IPS-20b (cell line): ENCODE measurements around the gene SLC6A6.

ENCODE experiments used
- H3K27ac ChIP-seq: one replicate; pipeline ENCODE4 v1.5.1; 2013; ENCODE audit warnings: low read length
- H3K27me3 ChIP-seq: 2 replicates; pipeline ENCODE4 v1.6.1; 2013; ENCODE audit warnings: mild to moderate bottlenecking, low read length, inconsistent platforms; ENCODE audit not compliant: insufficient read depth
- H3K36me3 ChIP-seq: 2 replicates; pipeline ENCODE4 v1.6.1; 2013; ENCODE audit warnings: low read depth, mild to moderate bottlenecking, inconsistent platforms, low read length, moderate library complexity; ENCODE audit not compliant: insufficient read depth
- H3K4me1 ChIP-seq: 2 replicates; pipeline ENCODE4 v1.6.1; 2013; ENCODE audit warnings: mild to moderate bottlenecking, control low read depth, inconsistent platforms, low read length, moderate library complexity; ENCODE audit not compliant: insufficient read depth
- H3K4me3 ChIP-seq: 2 replicates; pipeline ENCODE4 v1.5.1; 2013; ENCODE audit warnings: mild to moderate bottlenecking, low read length, inconsistent platforms
- H3K9ac ChIP-seq: 2 replicates; pipeline ENCODE4 v1.6.1; 2013; ENCODE audit warnings: low read depth, mild to moderate bottlenecking, inconsistent platforms, low read length, moderate library complexity
- H3K9me3 ChIP-seq: 2 replicates; pipeline ENCODE4 v1.6.1; 2013; ENCODE audit warnings: mild to moderate bottlenecking, low read depth, low read length, inconsistent platforms; ENCODE audit not compliant: insufficient read depth

Gene SLC6A6

GRCh38 chr3:14532691-14533456 is 130.5 kb downstream of the SLC6A6 start:
- Histone ChIP-seq H3K27ac (no peak overlapping the region), H3K9me3 (no peaks in the 10 kb centered on the region)

GRCh38 chr3:14533457-14533958 is 131.1 kb downstream of the SLC6A6 start:
- H3K4me1 ChIP-seq: peaks cover 35% of the 10 kb centered on the region; the same call in 1 of the 2 replicates
- no peaks in the 10 kb centered on the region for H3K27me3 ChIP-seq
- H3K27ac ChIP-seq: no peak overlapping the region
- no peaks in the 10 kb centered on the region for H3K36me3 ChIP-seq
- H3K9me3 ChIP-seq: no peaks in the 10 kb centered on the region
- H3K9ac ChIP-seq: no peak overlapping the region; the same call in 1 of the 2 replicates
- H3K4me3 ChIP-seq: no peak overlapping the region

More at GRCh38 chr3:14532691-14533456, 130.5 kb downstream of the SLC6A6 start:
- Histone ChIP-seq H3K27me3 (no peaks in the 10 kb centered on the region), H3K4me3 (no peak overlapping the region), H3K4me1 (peaks cover 35% of the 10 kb centered on the region; the same call in 1 of the 2 replicates), H3K9ac (no peak overlapping the region; the same call in 1 of the 2 replicates), H3K36me3 (no peaks in the 10 kb centered on the region)

GRCh38 chr3:14534516-14535191 is 132.2 kb downstream of the SLC6A6 start:
- H3K27me3 ChIP-seq: no peaks in the 10 kb centered on the region
- no peaks in the 10 kb centered on the region for H3K36me3 ChIP-seq
- peak overlapping the region; percentile 50 for H3K4me3 ChIP-seq
- H3K27ac ChIP-seq: no peak overlapping the region
- peaks cover 35% of the 10 kb centered on the region; the same call in 1 of the 2 replicates for H3K4me1 ChIP-seq
- no peaks in the 10 kb centered on the region for H3K9me3 ChIP-seq
- peak overlapping the region; percentile 59; the same call in 1 of the 2 replicates for H3K9ac ChIP-seq

- Histone ChIP-seq H3K27me3 (no peaks in the 10 kb centered on the region), H3K9me3 (no peaks in the 10 kb centered on the region), H3K4me3 (no peak overlapping the region), H3K9ac (no peak overlapping the region), H3K36me3 (no peaks in the 10 kb centered on the region), H3K27ac (no peak overlapping the region), H3K4me1 (peaks cover 37% of the 10 kb centered on the region; the same call in 1 of the 2 replicates)
Observed at GRCh38 chr3:14535616-14536015, 133.2 kb downstream of the SLC6A6 start.

- Histone ChIP-seq H3K36me3 (no peaks in the 10 kb centered on the region), H3K9me3 (no peaks in the 10 kb centered on the region), H3K4me1 (peaks cover 37% of the 10 kb centered on the region; the same call in 1 of the 2 replicates), H3K27me3 (no peaks in the 10 kb centered on the region), H3K27ac (no peak overlapping the region), H3K4me3 (no peak overlapping the region), H3K9ac (no peak overlapping the region)
Observed at GRCh38 chr3:14536055-14536815, 133.8 kb downstream of the SLC6A6 start.

- no peak overlapping the region for H3K27ac ChIP-seq
- H3K27me3 ChIP-seq: no peaks in the 10 kb centered on the region
- no peaks in the 10 kb centered on the region for H3K9me3 ChIP-seq
- H3K9ac ChIP-seq: no peak overlapping the region
- H3K4me1 ChIP-seq: peaks cover 37% of the 10 kb centered on the region; the same call in 1 of the 2 replicates
- no peak overlapping the region for H3K4me3 ChIP-seq
- H3K36me3 ChIP-seq: no peaks in the 10 kb centered on the region
Observed at GRCh38 chr3:14536837-14537589, 134.6 kb downstream of the SLC6A6 start.

- H3K36me3 ChIP-seq: no peaks in the 10 kb centered on the region
- no peaks in the 10 kb centered on the region for H3K27me3 ChIP-seq
- H3K4me1 ChIP-seq: peaks cover 37% of the 10 kb centered on the region; the same call in 1 of the 2 replicates
- no peak overlapping the region for H3K9ac ChIP-seq
- no peaks in the 10 kb centered on the region for H3K9me3 ChIP-seq
- H3K27ac ChIP-seq: no peak overlapping the region
- no peak overlapping the region for H3K4me3 ChIP-seq
Observed at GRCh38 chr3:14537590-14538450, 135.4 kb downstream of the SLC6A6 start.

GRCh38 chr3:14538451-14539088 is 136.2 kb downstream of the SLC6A6 start:
- Histone ChIP-seq H3K4me1 (peaks cover 29% of the 10 kb centered on the region; the same call in 1 of the 2 replicates), H3K36me3 (no peaks in the 10 kb centered on the region), H3K27me3 (no peaks in the 10 kb centered on the region), H3K27ac (no peak overlapping the region), H3K9ac (no peak overlapping the region), H3K9me3 (no peaks in the 10 kb centered on the region), H3K4me3 (no peak overlapping the region)
